Gastroesophageal sphincter (tissue), 4 donors: ENCODE measurements around the gene SMKR1. TPM values are rescaled to one million over a fixed set of nuclear protein-coding genes. Genes with fewer than 3 reads are reported as not detected.
"Not testable (repeated sequence)": the region's sequence is repeated elsewhere in the genome, so short reads cannot be mapped to it uniquely, and the experiment has no call there.

Experiments used
- ATAC-seq: fragments of 150-250 bp; one replicate; pipeline ENCODE4 v1.9.1; 2016; ENCODE audit warnings: mild to moderate bottlenecking, moderate library complexity
- H3K27ac ChIP-seq, 4 donors: fragments of 200-600 bp; sonication (generic) in 3 of 4; 1 replicate in 3 of 4; 2 replicates in 1 of 4; pipeline ENCODE4 v1.5.1; 2016 to 2019
- H3K27me3 ChIP-seq: fragments of 200-600 bp; sonication (generic); one replicate; pipeline ENCODE4 v1.5.1; 2019
- H3K36me3 ChIP-seq, 2 donors: fragments of 200-600 bp; sonication (generic); one replicate each; pipeline ENCODE4 v1.5.1; 2019; ENCODE audit warnings: control low read depth in 1 of 2
- H3K4me1 ChIP-seq, 3 donors: fragments of 200-600 bp; sonication (generic); 1 replicate in 2 of 3; 2 replicates in 1 of 3; pipeline ENCODE4 v1.5.1; 2016 to 2019; ENCODE audit warnings: control low read depth in 2 of 3
- H3K4me3 ChIP-seq, 2 donors: fragments of 200-600 bp; sonication (generic); one replicate each; pipeline ENCODE4 v1.5.1; 2019; ENCODE audit warnings: mild to moderate bottlenecking in 1 of 2, moderate library complexity in 1 of 2
- H3K9me3 ChIP-seq, 3 donors: fragments of 200-600 bp; sonication (generic); one replicate each; pipeline ENCODE4 v1.5.1; 2017 to 2019; ENCODE audit warnings: control low read depth in 2 of 3
- CTCF ChIP-seq, 4 experiments: fragments of 200-600 bp in 2 of 4; fragments of 450-650 bp in 2 of 4; sonication (generic) in 1 of 4; IDR thresholded peaks; one replicate each; pipeline ENCODE4 v1.5.1; 2017 to 2019; ENCODE audit warnings: antibody characterized with exemption in 4 of 4, mild to moderate bottlenecking in 2 of 4, moderate library complexity in 2 of 4
- EP300 ChIP-seq: sonication (generic); formaldehyde crosslinking; IDR thresholded peaks from one replicate; pipeline ENCODE4 v1.6.1; 2017; ENCODE audit warnings: antibody characterized with exemption, mild to moderate bottlenecking
- POLR2A ChIP-seq, 2 donors: fragments of 450-650 bp; IDR thresholded peaks; one replicate each; pipeline ENCODE4 v1.6.1; 2017; ENCODE audit warnings: antibody characterized with exemption in 2 of 2, mild to moderate bottlenecking in 2 of 2, moderate library complexity in 1 of 2
- POLR2AphosphoS5 ChIP-seq: sonication (generic); formaldehyde crosslinking; IDR thresholded peaks from one replicate; pipeline ENCODE4 v1.6.1; 2017; ENCODE audit warnings: antibody characterized with exemption
- WGBS, 2 donors: methylation state at CpG; one replicate each; pipeline ENCODE4 v1.1.5; 2018; ENCODE audit warnings: low coverage in 1 of 2; 5-methylcytosine and 5-hydroxymethylcytosine counted together
- total RNA-seq, 4 donors: library from RNA; depleted of rRNA; stranded (reverse); fragments of >200 nt; gene quantifications; one replicate each; pipeline ENCODE4 v1.1.0, GENCODE V29; 2016

The SMKR1 gene
- total RNA-seq, 4 donors from 2014 or later = not detected

GRCh38 chr7:129519464-129519863 is 17.1 kb downstream of the SMKR1 start:
- Histone ChIP-seq H3K27me3 (peaks cover 34% of the 10 kb centered on the region), H3K9me3 (no peaks in the 10 kb centered on the region), H3K4me3 (no peak overlapping the region), H3K4me1 (no peaks in the 10 kb centered on the region), H3K27ac (no peak overlapping the region), H3K36me3 (no peaks in the 10 kb centered on the region)
- 19 to 45% methylated on average over 2 of the region's 5 CpGs for WGBS, 2 donors
- no peak for TF ChIP-seq POLR2A (IDR thresholded peaks at IDR 0.05)
- no peak for TF ChIP-seq CTCF (IDR thresholded peaks at IDR 0.05)
- TF ChIP-seq POLR2AphosphoS5 = no peak
- no peak for TF ChIP-seq EP300
- ATAC-seq = no peak

- Histone ChIP-seq H3K27me3 (peaks cover 34% of the 10 kb centered on the region), H3K36me3 (no peaks in the 10 kb centered on the region), H3K4me1 (no peaks in the 10 kb centered on the region), H3K9me3 (no peaks in the 10 kb centered on the region), H3K27ac (no peak overlapping the region), H3K4me3 (no peak overlapping the region)
- 36 to 56% methylated on average over 9 to 13 of the region's 30 CpGs for WGBS, 2 donors
- no peak for ATAC-seq
- TF ChIP-seq CTCF (IDR thresholded peaks at IDR 0.05) = no peak
- TF ChIP-seq POLR2A (IDR thresholded peaks at IDR 0.05) = no peak
- no peak for TF ChIP-seq EP300
- TF ChIP-seq POLR2AphosphoS5 = no peak
Observed at GRCh38 chr7:129522088-129522970, 20.0 kb downstream of the SMKR1 start.

GRCh38 chr7:129522971-129523340 is 20.6 kb downstream of the SMKR1 start:
- no peak for ATAC-seq
- peaks cover 34% of the 10 kb centered on the region for H3K27me3 ChIP-seq
- no peak overlapping the region for H3K4me3 ChIP-seq
- no peaks in the 10 kb centered on the region for H3K36me3 ChIP-seq
- no peaks in the 10 kb centered on the region for H3K9me3 ChIP-seq
- H3K27ac ChIP-seq = no peak overlapping the region
- no peaks in the 10 kb centered on the region for H3K4me1 ChIP-seq
- TF ChIP-seq CTCF (IDR thresholded peaks at IDR 0.05) = no peak
- TF ChIP-seq POLR2A (IDR thresholded peaks at IDR 0.05) = no peak
- TF ChIP-seq EP300 = no peak
- TF ChIP-seq POLR2AphosphoS5 = no peak
- WGBS, 2 donors = 39 to 40% methylated on average over 1 to 5 of the region's 5 CpGs

GRCh38 chr7:129523924-129524323 is 21.6 kb downstream of the SMKR1 start:
- no peaks in the 10 kb centered on the region for H3K36me3 ChIP-seq
- peaks cover 34% of the 10 kb centered on the region for H3K27me3 ChIP-seq
- H3K4me1 ChIP-seq = no peaks in the 10 kb centered on the region
- no peaks in the 10 kb centered on the region for H3K9me3 ChIP-seq
- H3K27ac ChIP-seq = no peak overlapping the region
- 49 to 54% methylated on average over 3 of the region's 3 CpGs for WGBS, 2 donors
- no peak for TF ChIP-seq POLR2AphosphoS5
- TF ChIP-seq POLR2A (IDR thresholded peaks at IDR 0.05) = no peak
- TF ChIP-seq CTCF (IDR thresholded peaks at IDR 0.05) = no peak
- no peak for TF ChIP-seq EP300
- ATAC-seq = no peak
- no peak overlapping the region for H3K4me3 ChIP-seq

- H3K27ac ChIP-seq, H3K4me3 ChIP-seq, H3K4me1 ChIP-seq, H3K9me3 ChIP-seq, ATAC-seq, H3K36me3 ChIP-seq: not testable (repeated sequence)
- WGBS, 2 donors = 100% methylated on average over 1 of the region's 2 CpGs
- H3K27me3 ChIP-seq = peaks cover 34% of the 10 kb centered on the region
Observed at GRCh38 chr7:129524405-129524804, 22.1 kb downstream of the SMKR1 start.
